DMS79 treated with DMSO at 0.1 percent for 48 hours (cell line): ENCODE measurements around the gene PIK3R6.
"Not testable (repeated sequence)": the region's sequence is repeated elsewhere in the genome, so short reads cannot be mapped to it uniquely, and the experiment has no call there.

ENCODE experiments used
- DNase-seq: peaks from one replicate; lab custom pipeline; 2025; lab: John Stamatoyannopoulos, UW

The PIK3R6 gene

GRCh38 chr17:8894673-8895578 is 27.5 kb upstream of the PIK3R6 start:
- DNase-seq, result no peak

DNA sequence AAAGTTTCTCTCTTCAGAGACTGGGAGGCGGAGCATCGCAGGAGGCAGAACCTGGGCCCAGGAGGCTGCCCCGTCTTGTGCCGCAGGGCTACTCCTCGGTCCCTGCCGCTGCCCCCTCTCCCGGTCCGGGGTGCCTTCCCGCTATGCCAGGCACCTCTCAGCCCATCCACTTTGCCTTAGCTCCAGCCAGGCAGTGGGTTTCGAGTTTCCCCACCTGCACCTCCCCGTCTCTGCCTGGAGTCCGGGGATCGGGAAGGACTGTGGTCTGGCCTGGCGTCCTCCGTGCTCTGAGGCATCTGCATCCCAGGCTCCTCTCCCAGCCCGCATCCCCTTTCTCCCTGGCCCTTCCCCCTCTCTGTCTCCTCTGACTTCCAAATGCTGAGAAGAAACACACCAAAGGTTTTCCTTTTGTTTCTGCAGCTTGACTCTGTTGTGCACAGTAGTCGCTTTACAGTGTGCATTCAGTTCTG is 26.8 kb upstream of the PIK3R6 start:
- DNase-seq, result no peak

DNA sequence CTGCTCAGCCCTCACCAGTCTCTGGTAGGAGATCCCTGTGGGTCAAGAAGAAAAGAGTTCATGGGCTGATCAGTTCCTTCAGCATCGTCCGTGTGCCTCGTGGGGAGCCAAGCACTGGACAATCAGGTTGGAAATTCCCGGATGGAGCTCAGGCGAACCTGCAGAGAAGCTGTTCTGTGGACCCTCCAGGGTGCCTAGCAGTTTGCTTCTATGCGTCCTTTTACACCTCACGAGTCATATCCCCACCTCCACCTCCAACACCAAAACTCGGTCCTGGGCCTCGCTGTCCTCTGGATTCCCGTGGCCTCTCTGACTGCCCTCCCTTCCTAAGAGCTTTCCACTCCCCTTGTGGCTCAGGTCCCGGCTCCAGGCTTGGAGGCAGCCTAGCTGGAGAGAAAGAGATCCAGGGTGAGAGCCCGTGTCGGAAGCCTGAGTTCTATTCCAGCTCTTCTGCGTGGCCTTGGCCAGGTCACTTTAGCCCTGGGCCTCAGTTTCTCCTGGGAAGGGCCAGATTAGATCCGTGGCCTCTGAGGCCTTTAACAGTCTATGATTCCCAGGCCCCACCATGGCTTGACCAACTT is 26.2 kb upstream of the PIK3R6 start:
- no peak for DNase-seq

GRCh38 chr17:8893059-8893458 is 25.6 kb upstream of the PIK3R6 start:
- no peak for DNase-seq

DNA sequence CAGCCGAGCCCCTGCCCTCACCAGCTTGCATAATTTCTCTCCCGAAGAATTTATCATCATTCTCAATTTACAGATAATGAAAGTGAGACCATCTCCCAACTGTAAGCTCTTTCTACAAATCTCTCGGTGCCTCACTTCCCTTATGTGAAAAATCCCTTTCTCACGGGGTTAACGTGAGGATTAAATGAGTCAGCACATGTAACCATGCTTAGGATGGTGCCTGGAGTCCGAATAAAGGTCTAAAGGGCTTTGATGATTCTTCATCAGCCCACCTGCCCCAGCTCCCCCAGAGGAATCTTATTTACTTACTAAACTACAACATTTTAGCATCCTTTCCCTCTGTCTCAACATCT is 24.8 kb upstream of the PIK3R6 start:
- DNase-seq, result no peak

GRCh38 chr17:8890671-8891070 is 23.2 kb upstream of the PIK3R6 start:
- no peak for DNase-seq

GRCh38 chr17:8889458-8890210 is 22.2 kb upstream of the PIK3R6 start:
- no peak for DNase-seq

DNA sequence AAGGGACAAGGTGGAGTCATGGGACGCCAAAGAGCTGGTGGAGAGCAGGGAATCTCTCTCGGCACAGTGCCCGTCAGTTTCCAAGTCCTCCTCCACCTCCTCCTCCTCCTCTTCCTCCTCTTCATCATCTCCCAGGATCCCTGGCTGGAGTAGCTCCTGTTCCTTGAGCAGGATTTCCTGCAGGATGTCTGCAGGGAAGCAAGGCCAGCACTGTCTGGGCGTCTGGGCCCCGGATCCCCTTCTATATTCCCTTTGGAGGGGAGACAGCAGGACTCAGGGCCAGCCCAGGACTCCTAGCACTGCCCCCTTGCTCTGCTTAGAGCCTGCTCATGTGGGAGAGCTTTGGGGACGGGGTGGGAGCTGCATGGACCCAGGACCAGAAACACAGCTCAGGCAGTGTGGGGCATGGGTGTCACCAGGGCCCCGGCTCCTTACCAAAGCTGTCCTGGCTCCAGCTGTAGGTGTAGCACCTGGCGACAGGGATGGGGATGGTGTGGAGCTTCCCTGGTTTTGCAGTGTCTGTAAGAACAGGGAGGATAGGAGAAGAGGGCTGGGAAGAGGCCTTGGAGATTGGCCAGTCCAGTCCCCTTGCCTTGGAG is 21.3 kb upstream of the PIK3R6 start:
- DNase-seq, result no peak

GRCh38 chr17:8887834-8888703 is 20.6 kb upstream of the PIK3R6 start:
- DNase-seq, result no peak

- no peak for DNase-seq
These were observed 19.8 kb upstream of the PIK3R6 start for GRCh38 chr17:8887301-8887700.

- no peak for DNase-seq
These were observed 18.7 kb upstream of the PIK3R6 start for GRCh38 chr17:8885967-8886684.

DNA sequence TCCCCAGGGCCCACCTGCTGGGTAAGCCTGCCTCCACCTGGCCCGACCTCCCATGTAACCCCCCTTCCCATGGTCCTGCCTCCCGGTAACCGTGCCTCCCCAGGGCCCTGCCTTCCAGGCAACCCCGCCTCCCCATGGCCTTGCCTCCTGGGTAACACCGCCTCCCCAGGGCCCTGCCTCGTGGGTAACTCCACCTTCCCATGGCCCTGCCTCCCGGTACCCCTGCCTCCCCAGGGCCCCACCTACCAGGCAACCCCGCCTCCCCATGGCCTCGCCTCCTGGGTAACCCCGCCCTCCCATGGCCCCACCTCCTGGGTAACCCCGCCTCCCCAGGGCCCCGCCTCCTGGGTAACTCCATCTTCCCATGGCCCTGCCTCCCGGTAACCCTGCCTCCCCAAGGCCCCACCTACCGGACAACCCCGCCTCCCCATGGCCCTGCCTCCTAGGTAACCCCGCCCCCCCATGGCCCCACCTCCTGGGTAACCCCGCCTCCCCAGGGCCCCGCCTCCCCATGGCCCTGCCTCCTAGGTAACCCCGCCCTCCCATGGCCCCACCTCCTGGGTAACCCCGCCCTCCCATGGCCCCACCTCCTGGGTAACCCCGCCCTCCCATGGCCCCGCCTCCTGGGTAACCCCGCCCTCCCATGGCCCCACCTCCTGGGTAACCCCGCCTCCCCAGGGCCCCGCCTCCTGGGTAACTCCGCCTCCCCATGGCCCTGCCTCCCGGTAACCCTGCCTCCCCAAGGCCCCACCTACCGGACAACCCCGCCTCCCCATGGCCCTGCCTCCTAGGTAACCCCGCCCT is 17.9 kb upstream of the PIK3R6 start:
- DNase-seq, result not testable (repeated sequence)

DNA sequence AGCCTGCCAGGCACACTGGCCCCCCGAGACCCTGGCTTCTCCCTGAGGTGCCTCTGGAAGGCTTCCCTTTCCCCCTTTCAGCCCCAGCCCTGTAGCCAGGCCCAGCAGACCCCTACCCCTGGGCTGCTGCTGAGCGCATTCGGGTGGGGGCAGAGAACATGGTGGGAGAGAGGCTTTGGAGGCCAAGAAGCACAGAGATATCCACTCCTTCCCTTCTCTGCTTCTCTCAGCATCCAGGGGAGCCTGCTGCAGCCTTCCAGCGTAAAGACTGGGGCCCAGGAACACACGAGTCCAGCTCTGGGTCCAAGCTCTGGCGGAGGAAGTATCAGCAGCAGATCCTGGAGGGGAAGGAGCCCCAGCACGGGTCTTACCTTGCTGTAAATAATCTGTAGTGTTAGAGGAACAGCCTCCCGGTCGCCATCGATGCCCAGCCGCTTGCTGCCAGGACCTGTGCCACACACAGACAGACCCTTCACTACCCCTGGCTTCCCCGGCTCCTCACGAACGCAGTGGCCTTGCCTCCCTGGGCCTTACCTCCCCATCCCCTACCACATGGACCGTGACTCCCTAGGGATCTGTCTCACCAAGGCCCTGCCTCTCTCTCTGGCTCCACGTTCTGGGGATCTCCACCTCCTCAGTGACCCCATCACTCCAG is 17.0 kb upstream of the PIK3R6 start:
- DNase-seq, result no peak

GRCh38 chr17:8883353-8883752 is 15.9 kb upstream of the PIK3R6 start:
- DNase-seq, result no peak

- DNase-seq, result no peak
These were observed 14.1 kb upstream of the PIK3R6 start for GRCh38 chr17:8881606-8882005.

DNA sequence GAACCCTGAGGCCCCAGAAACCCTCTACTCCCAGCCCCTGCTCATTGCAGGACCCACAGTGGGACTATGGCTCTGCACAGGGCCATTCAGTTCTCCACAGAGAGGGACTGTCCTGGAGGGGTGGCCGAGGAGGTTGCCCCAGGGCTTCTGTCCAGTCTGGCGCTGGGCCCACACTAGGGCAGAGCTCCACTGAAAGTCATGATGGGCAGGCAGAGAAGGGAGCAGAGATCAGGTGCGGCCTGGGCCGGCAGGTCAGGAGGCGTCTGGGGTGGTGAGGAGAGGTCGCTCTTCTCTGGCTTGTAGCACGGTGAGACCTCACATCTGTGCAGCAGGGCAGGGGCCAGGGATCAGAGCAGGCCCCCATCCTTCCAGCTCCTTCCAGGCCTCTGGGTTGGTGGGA is 13.0 kb upstream of the PIK3R6 start:
- no peak for DNase-seq

GRCh38 chr17:8879410-8879809 is 11.9 kb upstream of the PIK3R6 start:
- DNase-seq, result no peak

- DNase-seq, result no peak
These were observed 10.5 kb upstream of the PIK3R6 start for GRCh38 chr17:8877984-8878383.

GRCh38 chr17:8875957-8876356 is 8.5 kb upstream of the PIK3R6 start:
- DNase-seq, result no peak
